AG09319 (cell line): ENCODE data around the gene KCNIP4.

Experiments
- DNase-seq: peaks from one replicate; pipeline ENCODE4 v3.0.0-alpha.2; 2010; ENCODE audit warnings: low read depth; ENCODE audit errors: extremely low read depth
- TF ChIP-seq, protein P1 (sequence below): IDR thresholded peaks from 2 replicates; pipeline ENCODE4 v1.5.1; 2011; ENCODE audit warnings: low read depth, mild to moderate bottlenecking, inconsistent platforms, low read length, moderate library complexity

Gene KCNIP4

DNA sequence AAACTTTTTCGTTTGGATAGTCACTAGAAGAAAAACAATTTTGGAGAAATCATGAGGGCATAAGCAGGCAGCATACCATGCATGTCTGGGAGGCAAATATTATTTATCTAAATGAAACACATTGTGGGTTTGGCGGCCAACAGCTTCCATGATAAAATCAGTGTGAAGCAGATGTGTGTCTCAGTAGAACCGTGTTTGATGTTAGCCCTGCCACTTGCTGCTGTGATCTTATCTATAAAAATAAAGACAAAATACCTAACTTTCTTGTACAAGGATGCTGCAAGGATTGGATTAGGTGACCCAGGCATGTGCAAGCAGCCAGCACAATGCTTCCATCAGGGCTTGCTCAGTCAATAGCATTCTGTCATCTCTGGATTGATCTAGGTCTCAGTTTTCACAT, 906.9 kb downstream of the KCNIP4 start:
- TF ChIP-seq, protein P1, sequence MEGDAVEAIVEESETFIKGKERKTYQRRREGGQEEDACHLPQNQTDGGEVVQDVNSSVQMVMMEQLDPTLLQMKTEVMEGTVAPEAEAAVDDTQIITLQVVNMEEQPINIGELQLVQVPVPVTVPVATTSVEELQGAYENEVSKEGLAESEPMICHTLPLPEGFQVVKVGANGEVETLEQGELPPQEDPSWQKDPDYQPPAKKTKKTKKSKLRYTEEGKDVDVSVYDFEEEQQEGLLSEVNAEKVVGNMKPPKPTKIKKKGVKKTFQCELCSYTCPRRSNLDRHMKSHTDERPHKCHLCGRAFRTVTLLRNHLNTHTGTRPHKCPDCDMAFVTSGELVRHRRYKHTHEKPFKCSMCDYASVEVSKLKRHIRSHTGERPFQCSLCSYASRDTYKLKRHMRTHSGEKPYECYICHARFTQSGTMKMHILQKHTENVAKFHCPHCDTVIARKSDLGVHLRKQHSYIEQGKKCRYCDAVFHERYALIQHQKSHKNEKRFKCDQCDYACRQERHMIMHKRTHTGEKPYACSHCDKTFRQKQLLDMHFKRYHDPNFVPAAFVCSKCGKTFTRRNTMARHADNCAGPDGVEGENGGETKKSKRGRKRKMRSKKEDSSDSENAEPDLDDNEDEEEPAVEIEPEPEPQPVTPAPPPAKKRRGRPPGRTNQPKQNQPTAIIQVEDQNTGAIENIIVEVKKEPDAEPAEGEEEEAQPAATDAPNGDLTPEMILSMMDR: no peak
- DNase-seq: no peak

DNA sequence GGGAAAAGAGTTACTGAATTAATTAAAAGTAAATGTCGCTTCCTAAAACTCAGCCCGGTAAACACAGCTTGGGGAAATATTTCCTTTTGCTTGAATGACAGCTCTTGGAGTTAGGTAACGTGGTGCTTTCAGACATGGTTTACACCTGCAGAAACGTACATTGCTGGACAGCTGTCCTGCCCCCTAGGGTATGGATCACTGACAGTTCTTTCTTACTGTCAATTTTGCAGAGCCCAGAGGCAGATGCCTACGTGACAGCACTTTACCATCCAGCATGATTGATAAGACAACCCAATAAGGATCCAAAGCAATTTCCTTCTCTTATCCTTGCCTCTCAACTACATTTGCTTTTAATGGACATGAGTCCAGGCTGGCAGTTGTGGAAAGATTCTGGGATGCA, 913.8 kb downstream of the KCNIP4 start:
- DNase-seq: no peak
- TF ChIP-seq, protein P1: no peak

DNA sequence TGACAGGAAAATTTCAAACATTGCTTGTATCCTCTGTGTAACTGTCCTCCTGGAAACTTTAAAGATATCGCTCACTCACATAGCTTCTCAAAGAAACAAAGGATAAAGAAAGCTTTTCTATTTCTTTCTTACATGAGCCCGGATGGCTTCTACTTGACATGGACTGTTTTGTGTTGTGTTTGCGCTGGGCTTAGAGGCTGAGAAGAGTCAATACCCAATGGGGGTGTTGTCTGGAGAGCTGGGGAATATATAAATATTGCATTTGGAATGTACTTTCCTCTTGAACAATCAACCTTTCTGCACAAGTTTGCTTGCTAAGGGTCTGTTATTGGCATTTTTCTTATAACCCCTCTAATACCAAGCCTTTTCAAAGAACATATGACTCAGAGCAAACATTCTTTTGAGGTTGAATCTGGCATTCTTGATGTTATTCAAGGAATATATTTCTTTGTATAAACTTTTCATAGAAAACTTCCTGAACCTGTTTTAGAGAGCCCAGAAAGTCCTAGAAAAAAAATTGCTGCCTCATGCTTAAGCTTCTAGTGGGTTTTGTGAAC, 916.4 kb downstream of the KCNIP4 start:
- TF ChIP-seq, protein P1: no peak
- no peak for DNase-seq

DNA sequence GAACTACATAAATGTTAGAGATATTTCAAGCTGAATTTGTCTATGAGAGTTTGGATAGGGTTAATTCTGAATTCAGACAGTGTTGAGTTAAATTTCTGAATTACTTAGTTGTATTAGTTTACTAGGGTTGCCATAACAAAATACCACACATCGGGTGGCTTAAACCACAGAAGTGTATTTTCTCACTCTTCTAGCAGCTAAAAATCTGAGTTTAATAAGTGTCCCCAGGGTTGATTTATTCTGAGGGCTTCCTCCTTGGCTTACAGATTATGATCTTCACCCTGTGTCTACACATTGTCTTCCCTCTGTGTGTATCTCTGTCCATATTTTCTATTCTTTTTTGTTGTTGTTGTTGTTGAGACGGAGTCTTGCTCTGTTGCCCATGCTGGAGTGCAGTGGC, 929.8 kb downstream of the KCNIP4 start:
- DNase-seq: no peak
- TF ChIP-seq, protein P1: no peak

DNA sequence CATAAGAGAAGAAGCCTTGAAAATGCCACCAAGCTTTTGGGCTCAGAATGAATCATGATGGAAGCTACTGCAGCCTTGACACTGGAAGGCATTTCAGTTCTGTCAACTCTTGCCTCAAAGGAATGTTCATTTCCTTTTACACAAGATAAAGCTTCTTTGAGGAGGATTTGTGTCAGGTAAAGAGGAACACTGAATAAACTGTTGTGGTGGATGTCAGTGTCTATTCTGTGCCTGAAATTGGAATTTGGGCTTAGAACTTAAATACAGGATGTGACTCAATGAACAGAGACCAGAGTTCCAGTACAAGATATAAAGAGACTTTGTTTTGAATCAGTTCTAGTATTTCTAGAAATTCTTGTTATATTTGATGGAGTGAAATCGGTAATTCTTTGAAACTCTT, 935.1 kb downstream of the KCNIP4 start:
- no peak for DNase-seq
- TF ChIP-seq, protein P1: no peak

DNA sequence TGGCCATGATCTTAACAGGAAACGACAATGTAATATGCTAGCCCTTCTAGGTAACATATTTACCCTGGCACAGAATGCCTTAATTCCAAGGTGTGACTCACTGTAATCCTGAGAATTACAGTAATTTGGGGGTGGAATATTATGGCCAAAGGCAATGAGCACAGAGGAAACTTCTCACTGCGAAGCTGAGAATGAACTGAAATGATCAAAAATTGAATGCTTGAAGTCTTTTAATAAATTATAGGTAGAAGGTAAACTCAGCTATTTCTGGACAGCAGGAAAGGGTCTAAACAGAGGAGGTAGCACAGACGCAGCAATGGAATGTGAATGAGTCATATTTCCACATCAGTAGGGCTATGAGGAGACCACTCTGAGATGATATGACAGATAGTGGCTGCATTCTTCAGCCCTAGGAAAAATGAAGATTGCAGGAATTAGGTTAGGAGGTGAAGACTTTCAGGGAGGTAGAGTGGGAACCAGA, 935.7 kb downstream of the KCNIP4 start:
- no peak for DNase-seq
- TF ChIP-seq, protein P1: no peak

DNA sequence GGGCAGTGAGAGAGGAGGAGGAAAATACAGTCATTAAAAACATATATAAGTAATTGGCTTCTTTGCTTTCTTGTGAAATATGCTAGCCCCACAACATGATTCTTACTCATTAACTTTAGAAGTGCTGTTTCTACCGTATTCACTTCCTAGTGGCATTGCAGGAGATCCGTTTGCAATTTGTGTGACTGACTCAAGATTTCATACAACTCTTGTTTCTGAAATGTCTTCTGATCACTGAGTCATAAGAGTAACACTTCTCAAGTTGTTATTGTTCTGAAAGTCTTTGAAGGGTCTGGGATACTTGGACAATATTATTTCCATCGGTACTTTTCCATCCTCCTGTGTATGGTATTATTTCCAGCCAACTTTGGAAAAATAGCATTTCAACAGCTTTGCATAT, 937.5 kb downstream of the KCNIP4 start:
- TF ChIP-seq, protein P1: no peak
- no peak for DNase-seq
